ENCODE results near the gene CHIA. TPM values are rescaled to one million over a fixed set of nuclear protein-coding genes. Genes with fewer than 3 reads are reported as not detected.

Gene CHIA
- total and polyA plus RNA-seq, 2 donors from 2014 or later, result 0.52 TPM; not detected in 1

DNA sequence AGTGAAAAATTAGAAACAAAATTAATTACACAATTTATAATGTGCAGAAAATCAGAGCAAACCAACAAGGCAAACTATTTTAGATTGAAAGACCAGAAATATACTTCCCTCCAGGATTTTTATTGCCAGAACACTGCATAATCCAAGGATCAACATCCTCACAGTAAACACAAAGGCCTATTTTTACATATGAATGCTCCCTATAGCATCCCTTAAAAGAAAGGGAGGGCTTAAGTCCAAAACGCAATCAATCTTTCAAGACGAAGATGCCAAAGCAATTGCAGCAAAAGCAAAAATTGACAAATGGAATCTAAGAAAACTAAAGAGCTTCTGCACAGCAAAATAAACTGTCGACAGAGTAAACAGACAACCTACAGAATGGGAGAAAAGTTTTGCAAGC is 18.6 kb upstream of the CHIA start:
- intact Hi-C loops (cut with DNase I), result no loop called here

DNA sequence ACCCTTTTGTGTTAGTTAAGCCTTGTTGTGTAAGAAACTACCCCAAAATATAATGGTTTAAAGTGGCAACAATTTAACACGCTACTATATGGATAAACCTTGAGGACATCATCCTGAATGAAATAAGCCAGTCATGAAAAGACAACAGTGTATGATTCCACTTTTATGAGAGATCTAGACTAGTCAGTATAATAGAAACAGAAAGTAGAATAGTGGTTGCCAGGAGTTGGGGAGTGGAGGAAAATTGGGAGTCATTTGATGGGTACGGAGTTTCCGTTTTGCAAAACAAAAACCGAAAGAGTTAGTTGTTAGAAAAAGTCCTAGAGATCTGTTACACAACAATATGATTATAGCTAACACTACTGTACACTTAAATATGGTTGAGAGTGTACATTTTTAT is 16.0 kb upstream of the CHIA start:
- no peak overlapping the region for H3K4me3 ChIP-seq (ENCODE audit: low read length in 3 of 3)
- no peak overlapping the region for H3K27ac ChIP-seq (ENCODE audit: low read depth in 2 of 2, low read length in 2 of 2)
- H3K9ac ChIP-seq (ENCODE audit: low read length in 3 of 3), result no peak overlapping the region
- peaks cover 15% of the 10 kb centered on the region for H3K27me3 ChIP-seq (ENCODE audit: control insufficient read depth, insufficient read depth, low read length)
- TF ChIP-seq, protein P1, sequence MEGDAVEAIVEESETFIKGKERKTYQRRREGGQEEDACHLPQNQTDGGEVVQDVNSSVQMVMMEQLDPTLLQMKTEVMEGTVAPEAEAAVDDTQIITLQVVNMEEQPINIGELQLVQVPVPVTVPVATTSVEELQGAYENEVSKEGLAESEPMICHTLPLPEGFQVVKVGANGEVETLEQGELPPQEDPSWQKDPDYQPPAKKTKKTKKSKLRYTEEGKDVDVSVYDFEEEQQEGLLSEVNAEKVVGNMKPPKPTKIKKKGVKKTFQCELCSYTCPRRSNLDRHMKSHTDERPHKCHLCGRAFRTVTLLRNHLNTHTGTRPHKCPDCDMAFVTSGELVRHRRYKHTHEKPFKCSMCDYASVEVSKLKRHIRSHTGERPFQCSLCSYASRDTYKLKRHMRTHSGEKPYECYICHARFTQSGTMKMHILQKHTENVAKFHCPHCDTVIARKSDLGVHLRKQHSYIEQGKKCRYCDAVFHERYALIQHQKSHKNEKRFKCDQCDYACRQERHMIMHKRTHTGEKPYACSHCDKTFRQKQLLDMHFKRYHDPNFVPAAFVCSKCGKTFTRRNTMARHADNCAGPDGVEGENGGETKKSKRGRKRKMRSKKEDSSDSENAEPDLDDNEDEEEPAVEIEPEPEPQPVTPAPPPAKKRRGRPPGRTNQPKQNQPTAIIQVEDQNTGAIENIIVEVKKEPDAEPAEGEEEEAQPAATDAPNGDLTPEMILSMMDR (IDR thresholded peaks at IDR 0.05; ENCODE audit: borderline replicate concordance, extremely low read depth, insufficient read depth), result no peak
- H3K4me1 ChIP-seq (ENCODE audit: control insufficient read depth in 2 of 3, insufficient read depth in 2 of 3, low read depth in 1 of 3, low read length in 3 of 3), result no peaks in the 10 kb centered on the region
- H3K36me3 ChIP-seq (ENCODE audit: control insufficient read depth in 2 of 3, insufficient read depth in 3 of 3, low read length in 3 of 3), result no peaks in the 10 kb centered on the region
- FAIRE-seq (no peak), DNase-seq (no peak)
- intact Hi-C loops (cut with DNase I), result no loop called here
- peaks cover 0 to 4% (median 3%) of the 10 kb centered on the region in 3 donors for H3K9me3 ChIP-seq (ENCODE audit: control insufficient read depth in 2 of 3, insufficient read depth in 1 of 3, low read length in 3 of 3)

More for the DNA sequence above, 18.6 kb upstream of the CHIA start:
- no peak overlapping the region for H3K4me3 ChIP-seq (ENCODE audit: low read length in 3 of 3)
- H3K9me3 ChIP-seq (ENCODE audit: control insufficient read depth in 2 of 3, insufficient read depth in 1 of 3, low read length in 3 of 3), result peaks cover 0 to 3% (median 2%) of the 10 kb centered on the region in 3 donors
- no peak overlapping the region for H3K9ac ChIP-seq (ENCODE audit: low read length in 3 of 3)
- DNase-seq, result no peak
- no peaks in the 10 kb centered on the region for H3K36me3 ChIP-seq (ENCODE audit: control insufficient read depth in 2 of 3, insufficient read depth in 3 of 3, low read length in 3 of 3)
- TF ChIP-seq, protein P1 (IDR thresholded peaks at IDR 0.05; ENCODE audit: borderline replicate concordance, extremely low read depth, insufficient read depth), result no peak
- peaks cover 15% of the 10 kb centered on the region for H3K27me3 ChIP-seq (ENCODE audit: control insufficient read depth, insufficient read depth, low read length)
- H3K4me1 ChIP-seq (ENCODE audit: control insufficient read depth in 2 of 3, insufficient read depth in 2 of 3, low read depth in 1 of 3, low read length in 3 of 3), result no peaks in the 10 kb centered on the region
- no peak for FAIRE-seq
- H3K27ac ChIP-seq (ENCODE audit: low read depth in 2 of 2, low read length in 2 of 2), result no peak overlapping the region

DNA sequence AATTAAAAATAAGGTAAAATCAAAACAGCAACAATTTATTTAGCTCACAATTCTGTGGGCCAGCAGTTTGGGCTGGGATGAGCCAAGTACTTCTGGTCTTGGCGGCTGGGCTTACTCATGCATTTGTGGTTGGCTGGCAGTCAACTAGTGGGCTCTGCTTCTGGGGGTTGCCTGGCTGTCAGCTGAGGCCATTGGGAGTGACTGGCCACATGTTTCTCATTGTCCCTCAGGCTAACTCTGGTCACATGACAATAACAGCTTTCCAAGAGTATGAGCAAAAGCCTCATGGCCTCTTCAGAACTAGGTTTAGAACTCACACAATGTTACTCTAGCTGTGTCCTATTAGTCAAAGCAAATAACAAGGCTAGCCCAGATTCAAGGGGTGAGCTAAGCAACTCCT is 15.6 kb upstream of the CHIA start:
- H3K9me3 ChIP-seq (ENCODE audit: control insufficient read depth in 2 of 3, insufficient read depth in 1 of 3, low read length in 3 of 3), result peaks cover 0 to 4% (median 3%) of the 10 kb centered on the region in 3 donors
- intact Hi-C loops (cut with DNase I), result no loop called here
- H3K4me3 ChIP-seq (ENCODE audit: low read length in 3 of 3), result no peak overlapping the region
- H3K4me1 ChIP-seq (ENCODE audit: control insufficient read depth in 2 of 3, insufficient read depth in 2 of 3, low read depth in 1 of 3, low read length in 3 of 3), result no peaks in the 10 kb centered on the region
- no peak overlapping the region for H3K9ac ChIP-seq (ENCODE audit: low read length in 3 of 3)
- no peaks in the 10 kb centered on the region for H3K36me3 ChIP-seq (ENCODE audit: control insufficient read depth in 2 of 3, insufficient read depth in 3 of 3, low read length in 3 of 3)
- TF ChIP-seq, protein P1 (IDR thresholded peaks at IDR 0.05; ENCODE audit: borderline replicate concordance, extremely low read depth, insufficient read depth), result no peak
- DNase-seq (no peak), FAIRE-seq (no peak)
- no peak overlapping the region for H3K27ac ChIP-seq (ENCODE audit: low read depth in 2 of 2, low read length in 2 of 2)
- peaks cover 12% of the 10 kb centered on the region for H3K27me3 ChIP-seq (ENCODE audit: control insufficient read depth, insufficient read depth, low read length)

All from kidney (tissue), 14 donors.